Keratinocyte (primary cell): Measurements from ENCODE around the gene SORT1. TPM values are rescaled to one million over a fixed set of nuclear protein-coding genes. Genes with fewer than 3 reads are reported as not detected.

Experiments used
- DNase-seq: peaks from one replicate; pipeline ENCODE4 v3.0.0-alpha.2; 2011; ENCODE audit warnings: low read depth, missing footprints, low spot score
- FAIRE-seq: peaks from 2 replicates; lab custom pipeline; 2011; peaks lifted over from hg19 to GRCh38; lab: Jason Lieb, UNC
- H2AFZ ChIP-seq: 2 replicates; pipeline ENCODE4 v1.6.0; 2012; ENCODE audit warnings: low read length, control low read depth, inconsistent platforms; ENCODE audit not compliant: control insufficient read depth
- H3K27ac ChIP-seq: 2 replicates; pipeline ENCODE4 v1.5.1; 2011; ENCODE audit warnings: low read length; ENCODE audit not compliant: control insufficient read depth, insufficient read depth
- H3K27me3 ChIP-seq: 3 replicates; pipeline ENCODE4 v1.6.0; 2011; ENCODE audit warnings: low read length; ENCODE audit not compliant: control insufficient read depth, insufficient read depth; ENCODE audit errors: extremely low read depth
- H3K36me3 ChIP-seq, 2 experiments: 2 replicates in 1 of 2; 3 replicates in 1 of 2; pipeline ENCODE4 v1.5.1; 2011; ENCODE audit warnings: low read length in 2 of 2, mild to moderate bottlenecking in 1 of 2; ENCODE audit not compliant: control insufficient read depth in 2 of 2, insufficient read depth in 2 of 2; ENCODE audit errors: extremely low read depth in 1 of 2
- H3K4me1 ChIP-seq: 3 replicates; pipeline ENCODE4 v1.5.1; 2011; ENCODE audit warnings: low read length; ENCODE audit not compliant: control insufficient read depth, insufficient read depth; ENCODE audit errors: extremely low read depth
- H3K4me2 ChIP-seq: 3 replicates; pipeline ENCODE4 v1.6.0; 2011; ENCODE audit warnings: low read depth, low read length; ENCODE audit not compliant: control insufficient read depth, insufficient read depth; ENCODE audit errors: extremely low read depth
- H3K4me3 ChIP-seq, 3 experiments: fragments of 200-600 bp in 1 of 3; sonication (generic) in 1 of 3; 2 replicates in 2 of 3; 3 replicates in 1 of 3; pipeline ENCODE4 v1.5.1; 2011 to 2016; ENCODE audit warnings: low read length in 3 of 3, mild to moderate bottlenecking in 3 of 3, control low read depth in 2 of 3, inconsistent platforms in 1 of 3, low read depth in 1 of 3, mixed read lengths in 1 of 3, mixed run types in 1 of 3, moderate library complexity in 1 of 3; ENCODE audit not compliant: control insufficient read depth in 2 of 3, insufficient read depth in 2 of 3; ENCODE audit errors: extremely low read depth in 1 of 3
- H3K79me2 ChIP-seq: 2 replicates; pipeline ENCODE4 v1.6.0; 2012; ENCODE audit warnings: low read length; ENCODE audit not compliant: control insufficient read depth, insufficient read depth
- H3K9ac ChIP-seq: 3 replicates; pipeline ENCODE4 v1.6.0; 2011; ENCODE audit warnings: low read length; ENCODE audit not compliant: control insufficient read depth, insufficient read depth; ENCODE audit errors: extremely low read depth
- H3K9me1 ChIP-seq: 3 replicates; pipeline ENCODE4 v1.6.0; 2011; ENCODE audit warnings: low read length; ENCODE audit not compliant: control insufficient read depth, insufficient read depth; ENCODE audit errors: extremely low read depth
- H3K9me3 ChIP-seq: 2 replicates; pipeline ENCODE4 v1.5.1; 2012; ENCODE audit warnings: low read depth, low read length; ENCODE audit not compliant: control insufficient read depth
- H4K20me1 ChIP-seq: 3 replicates; pipeline ENCODE4 v1.6.0; 2011; ENCODE audit warnings: low read length; ENCODE audit not compliant: control insufficient read depth, insufficient read depth; ENCODE audit errors: extremely low read depth
- EZH2 ChIP-seq: IDR thresholded peaks from one replicate; pipeline ENCODE4 v1.6.1; 2012; ENCODE audit warnings: inconsistent platforms, mild to moderate bottlenecking, low read length, moderate library complexity
- dilution Hi-C: fragments of 300-500 bp; cut with MboI; formaldehyde crosslinking; loops from one replicate; pipeline ENCODE4 v1.7.0; 2020; ENCODE audit warnings: low sequenced_read_pairs; ENCODE audit not compliant: extremely low pct_ligation_motif_present
- polyA plus RNA-seq, 5 experiments: library from polyadenylated mRNA; depleted of rRNA in 3 of 5; stranded (reverse) in 3 of 5; stranded (forward) in 1 of 5; unstranded in 1 of 5; fragments of >200 nt; gene quantifications; 1 replicate in 1 of 5; 2 replicates in 3 of 5; 3 replicates in 1 of 5; pipeline versions ENCODE4 v1.2.1 to v1.2.3, GENCODE V29; 2011 to 2012; ENCODE audit warnings: missing spikeins in 2 of 5, low read depth in 1 of 5, low replicate concordance in 1 of 5
- TF ChIP-seq, protein P1 (sequence below), 3 experiments: IDR thresholded peaks in 1 of 3; conservative IDR thresholded peaks in 1 of 3; optimal IDR thresholded peaks in 1 of 3; 2 replicates in 2 of 3; 3 replicates in 1 of 3; pipeline versions ENCODE3 to v1.5.1; 2011; ENCODE audit warnings: low read length in 3 of 3, mild to moderate bottlenecking in 3 of 3, moderate library complexity in 2 of 3, control low read depth in 1 of 3, inconsistent platforms in 1 of 3; ENCODE audit not compliant: insufficient read depth in 2 of 3; ENCODE audit errors: extremely low read depth in 1 of 3

Gene SORT1
- polyA plus RNA-seq, 1 donor (not counting 4 experiments of a cell fraction or from before 2014, with no cell fraction given): 1.6 TPM

DNA sequence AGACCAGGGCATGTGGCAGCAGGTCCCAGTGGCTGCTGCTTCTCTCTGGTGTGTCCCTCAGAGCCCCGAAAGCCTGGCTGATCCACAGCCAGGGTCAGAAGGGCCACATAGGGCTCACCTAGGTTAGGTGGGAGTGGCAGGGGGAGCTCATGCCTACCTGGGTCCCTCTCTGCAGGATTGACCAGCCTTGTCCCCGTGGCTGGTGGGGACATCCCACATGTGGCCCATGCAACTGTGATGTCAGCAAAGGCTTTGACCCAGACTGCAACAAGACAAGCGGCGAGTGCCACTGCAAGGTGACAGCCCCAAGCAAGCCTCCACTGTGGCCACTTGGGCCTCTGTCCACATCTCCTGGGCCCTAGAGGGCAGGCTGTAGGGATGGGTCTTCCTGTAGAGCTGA, 132.7 kb downstream of the SORT1 start:
- Histone ChIP-seq H3K79me2 (no peaks in the 10 kb centered on the region), H3K9ac (no peak overlapping the region), H3K9me1 (no peaks in the 10 kb centered on the region), H3K4me2 (no peak overlapping the region), H2AFZ (no peak overlapping the region), H4K20me1 (no peaks in the 10 kb centered on the region), H3K9me3 (no peaks in the 10 kb centered on the region), H3K27me3 (no peaks in the 10 kb centered on the region), H3K4me1 (peaks cover 23% of the 10 kb centered on the region), H3K36me3 (peaks cover 12 to 18% of the 10 kb centered on the region in 2 experiments), H3K27ac (no peak overlapping the region), H3K4me3 (no peak overlapping the region)
- FAIRE-seq (no peak), DNase-seq (no peak)
- dilution Hi-C loops: no loop called here
- TF ChIP-seq, protein P1, sequence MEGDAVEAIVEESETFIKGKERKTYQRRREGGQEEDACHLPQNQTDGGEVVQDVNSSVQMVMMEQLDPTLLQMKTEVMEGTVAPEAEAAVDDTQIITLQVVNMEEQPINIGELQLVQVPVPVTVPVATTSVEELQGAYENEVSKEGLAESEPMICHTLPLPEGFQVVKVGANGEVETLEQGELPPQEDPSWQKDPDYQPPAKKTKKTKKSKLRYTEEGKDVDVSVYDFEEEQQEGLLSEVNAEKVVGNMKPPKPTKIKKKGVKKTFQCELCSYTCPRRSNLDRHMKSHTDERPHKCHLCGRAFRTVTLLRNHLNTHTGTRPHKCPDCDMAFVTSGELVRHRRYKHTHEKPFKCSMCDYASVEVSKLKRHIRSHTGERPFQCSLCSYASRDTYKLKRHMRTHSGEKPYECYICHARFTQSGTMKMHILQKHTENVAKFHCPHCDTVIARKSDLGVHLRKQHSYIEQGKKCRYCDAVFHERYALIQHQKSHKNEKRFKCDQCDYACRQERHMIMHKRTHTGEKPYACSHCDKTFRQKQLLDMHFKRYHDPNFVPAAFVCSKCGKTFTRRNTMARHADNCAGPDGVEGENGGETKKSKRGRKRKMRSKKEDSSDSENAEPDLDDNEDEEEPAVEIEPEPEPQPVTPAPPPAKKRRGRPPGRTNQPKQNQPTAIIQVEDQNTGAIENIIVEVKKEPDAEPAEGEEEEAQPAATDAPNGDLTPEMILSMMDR (optimal IDR thresholded peaks at IDR 0.05 in 1 of 3, IDR thresholded peaks at IDR 0.05 in 1 of 3, conservative IDR thresholded peaks at IDR 0.05 in 1 of 3; ENCODE audit: extremely low read depth in 1 of 3, insufficient read depth in 2 of 3, low read length in 3 of 3): no peak
- no peak for TF ChIP-seq EZH2

DNA sequence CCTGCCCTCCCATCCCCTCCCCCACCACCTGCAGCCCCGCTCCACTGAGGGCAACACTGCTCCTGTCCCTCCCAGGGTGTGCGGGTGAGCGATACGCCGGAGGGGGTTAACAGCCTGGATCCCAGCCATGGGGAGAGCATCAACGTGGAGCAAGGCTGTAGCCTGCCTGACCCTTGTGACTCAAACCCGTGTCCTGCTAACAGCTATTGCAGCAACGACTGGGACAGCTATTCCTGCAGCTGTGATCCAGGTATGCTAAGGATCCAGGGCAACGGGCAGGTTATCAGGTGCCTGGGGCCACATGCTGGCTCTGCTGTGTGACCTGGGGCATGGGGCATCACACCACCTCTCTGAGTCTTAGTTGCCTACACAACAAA, 133.4 kb downstream of the SORT1 start:
- peaks cover 12 to 18% of the 10 kb centered on the region in 2 experiments for H3K36me3 ChIP-seq
- no peaks in the 10 kb centered on the region for H3K9me3 ChIP-seq
- no peaks in the 10 kb centered on the region for H4K20me1 ChIP-seq
- no peaks in the 10 kb centered on the region for H3K9me1 ChIP-seq
- H3K79me2 ChIP-seq: no peaks in the 10 kb centered on the region
- H3K4me1 ChIP-seq: peaks cover 23% of the 10 kb centered on the region
- TF ChIP-seq, protein P1 (optimal IDR thresholded peaks at IDR 0.05 in 1 of 3, IDR thresholded peaks at IDR 0.05 in 1 of 3, conservative IDR thresholded peaks at IDR 0.05 in 1 of 3; ENCODE audit: extremely low read depth in 1 of 3, insufficient read depth in 2 of 3, low read length in 3 of 3): no peak
- no peak for TF ChIP-seq EZH2
- no peaks in the 10 kb centered on the region for H3K27me3 ChIP-seq
- no peak overlapping the region for H2AFZ ChIP-seq
- H3K4me3 ChIP-seq: no peak overlapping the region
- H3K4me2 ChIP-seq: no peak overlapping the region
- FAIRE-seq: no peak
- no peak overlapping the region for H3K9ac ChIP-seq
- no peak for DNase-seq
- dilution Hi-C loops: no loop called here
- H3K27ac ChIP-seq: no peak overlapping the region
